HG03571 (cell line): Measurements from ENCODE around the gene SUFU.
"Not testable (repeated sequence)": the region's sequence is repeated elsewhere in the genome, so short reads cannot be mapped to it uniquely, and the experiment has no call there.

ENCODE experiments used
- ATAC-seq: cut with Tn5 transposase; IDR thresholded peaks from one replicate; pipeline ENCODE4 v1.9.1; 2021; ENCODE audit not compliant: unreplicated experiment

The SUFU gene

GRCh38 chr10:102503264-102504178, at the start of gene SUFU:
TSS of gene SUFU (plus strand) at chr10:102503972. CDS start at chr10:102504153, 181 bp downstream.
- ATAC-seq, result peak; percentile 51

- ATAC-seq, result not testable (repeated sequence)
Measured at GRCh38 chr10:102454662-102455487, 48.9 kb upstream of the SUFU start.

- ATAC-seq, result no peak
Measured at GRCh38 chr10:102455893-102456471, 47.8 kb upstream of the SUFU start.

- ATAC-seq, result no peak
Measured at GRCh38 chr10:102457591-102458150, 46.1 kb upstream of the SUFU start.

- no peak for ATAC-seq
Measured at GRCh38 chr10:102458656-102459055, 45.1 kb upstream of the SUFU start.

- peak; percentile 21 for ATAC-seq
Measured at GRCh38 chr10:102460836-102461186, 43.0 kb upstream of the SUFU start.

GRCh38 chr10:102461187-102462054, 42.4 kb upstream of the SUFU start:
- ATAC-seq, result peak; percentile 80

- no peak for ATAC-seq
Measured at GRCh38 chr10:102462512-102463054, 41.2 kb upstream of the SUFU start.

GRCh38 chr10:102463983-102464382, 39.8 kb upstream of the SUFU start:
- no peak for ATAC-seq

- ATAC-seq, result no peak
Measured at GRCh38 chr10:102465466-102465865, 38.3 kb upstream of the SUFU start.

- no peak for ATAC-seq
Measured at GRCh38 chr10:102467318-102467717, 36.5 kb upstream of the SUFU start.

GRCh38 chr10:102467971-102468438, 35.8 kb upstream of the SUFU start:
- ATAC-seq, result no peak

- ATAC-seq, result no peak
Measured at GRCh38 chr10:102468683-102469082, 35.1 kb upstream of the SUFU start.

GRCh38 chr10:102470579-102471546, 32.9 kb upstream of the SUFU start:
- no peak for ATAC-seq

- no peak for ATAC-seq
Measured at GRCh38 chr10:102473445-102474331, 30.1 kb upstream of the SUFU start.

GRCh38 chr10:102475451-102476040, 28.2 kb upstream of the SUFU start:
- ATAC-seq, result no peak

GRCh38 chr10:102476466-102477141, 27.2 kb upstream of the SUFU start:
- no peak for ATAC-seq
